SK-N-SH (cell line): ENCODE results near the gene TSPAN32. TPM values are rescaled to one million over a fixed set of nuclear protein-coding genes. Genes with fewer than 3 reads are reported as not detected.
"Not testable (repeated sequence)": the region's sequence is repeated elsewhere in the genome, so short reads cannot be mapped to it uniquely, and the experiment has no call there.

Experiments used
- CTCF ChIA-PET: fragments of 300-600, 350-600 bp; formaldehyde crosslinking; extraction: SDS; loops from one replicate; lab custom pipeline; 2021; lab: Yijun Ruan, JAX
- POLR2A ChIA-PET: fragments of 350-600 bp; sonication (Branson Sonifier 250); formaldehyde crosslinking; extraction: SDS; loops from one replicate; lab custom pipeline; 2020; ENCODE audit warnings: antibody characterized with exemption, inconsistent platforms; lab: Yijun Ruan, JAX
- DNase-seq: peaks from one replicate; pipeline ENCODE4 v3.0.0; 2012
- H2AFZ ChIP-seq: fragments of 200-600 bp; sonication (generic); 2 replicates; pipeline ENCODE4 v1.8.1; 2016; ENCODE audit warnings: antibody characterized with exemption, mild to moderate bottlenecking, low read depth
- H3F3A ChIP-seq: fragments of 200-600 bp; sonication (generic); replicated peaks from 2 replicates; pipeline ENCODE3; 2016; ENCODE audit warnings: antibody characterized with exemption, mild to moderate bottlenecking; ENCODE audit not compliant: insufficient read depth
- H3K27ac ChIP-seq, 2 experiments: fragments of 200-500 bp in 1 of 2; fragments of 200-600 bp in 1 of 2; sonication (Bioruptor generic) in 1 of 2; sonication (generic), shearing (Covaris generic) in 1 of 2; 2 replicates each; pipeline versions ENCODE4 v1.5.1 to v1.6.1; 2014 to 2016; ENCODE audit warnings: low read depth in 2 of 2, inconsistent platforms in 1 of 2, low read length in 1 of 2, mild to moderate bottlenecking in 1 of 2, mixed read lengths in 1 of 2
- H3K27me3 ChIP-seq: fragments of 200-600 bp; sonication (generic), shearing (Covaris generic); 2 replicates; pipeline ENCODE4 v1.6.1; 2016; ENCODE audit warnings: mixed run types; ENCODE audit not compliant: insufficient read depth
- H3K36me3 ChIP-seq, 2 experiments: fragments of 200-500 bp in 1 of 2; fragments of 200-600 bp in 1 of 2; sonication (Bioruptor generic) in 1 of 2; sonication (generic) in 1 of 2; replicated peaks in 1 of 2; 2 replicates each; pipeline versions ENCODE3 to v1.5.1; 2014 to 2016; ENCODE audit warnings: low read length in 1 of 2, mild to moderate bottlenecking in 1 of 2; ENCODE audit not compliant: insufficient read depth in 2 of 2, control insufficient read depth in 1 of 2
- H3K4me1 ChIP-seq, 2 experiments: fragments of 200-500 bp in 1 of 2; fragments of 200-600 bp in 1 of 2; sonication (Bioruptor generic) in 1 of 2; sonication (generic), shearing (Covaris generic) in 1 of 2; 2 replicates each; pipeline versions ENCODE4 v1.5.1 to v1.6.1; 2014 to 2016; ENCODE audit warnings: low read depth in 1 of 2, low read length in 1 of 2, mixed run types in 1 of 2; ENCODE audit not compliant: insufficient read depth in 2 of 2, control insufficient read depth in 1 of 2
- H3K4me2 ChIP-seq: fragments of 200-600 bp; sonication (generic), shearing (Covaris generic); 2 replicates; pipeline ENCODE4 v1.6.1; 2017; ENCODE audit warnings: mixed run types
- H3K4me3 ChIP-seq, 2 experiments: fragments of 200-500 bp in 1 of 2; fragments of 200-600 bp in 1 of 2; sonication (Bioruptor generic) in 1 of 2; sonication (generic), shearing (Covaris generic) in 1 of 2; 2 replicates each; pipeline versions ENCODE4 v1.5.1 to v1.8.1; 2014 to 2016; ENCODE audit warnings: low read depth in 2 of 2, inconsistent platforms in 1 of 2, low read length in 1 of 2, mild to moderate bottlenecking in 1 of 2, mixed read lengths in 1 of 2, moderate library complexity in 1 of 2
- H3K79me2 ChIP-seq: fragments of 200-600 bp; sonication (generic); 2 replicates; pipeline ENCODE4 v1.8.1; 2017; ENCODE audit warnings: mild to moderate bottlenecking; ENCODE audit not compliant: insufficient read depth
- H3K9ac ChIP-seq: fragments of 200-600 bp; sonication (generic); 2 replicates; pipeline ENCODE4 v1.6.1; 2017; ENCODE audit warnings: mixed run types
- H3K9me2 ChIP-seq: fragments of 200-600 bp; sonication (generic); 2 replicates; pipeline ENCODE4 v1.6.1; 2017; ENCODE audit warnings: mixed run types
- H3K9me3 ChIP-seq: fragments of 200-600 bp; sonication (generic); 2 replicates; pipeline ENCODE4 v1.6.1; 2017; ENCODE audit warnings: mixed run types, mild to moderate bottlenecking, moderate library complexity
- H4K20me1 ChIP-seq: fragments of 200-600 bp; sonication (generic); 2 replicates; pipeline ENCODE4 v1.6.1; 2017; ENCODE audit warnings: mild to moderate bottlenecking, mixed run types; ENCODE audit not compliant: insufficient read depth
- ELF1 ChIP-seq: IDR thresholded peaks from 2 replicates; pipeline ENCODE4 v1.4.0; 2012
- EP300 ChIP-seq, 2 experiments: IDR thresholded peaks; 2 replicates each; pipeline versions ENCODE4 v1.4.0 to v1.6.1; 2012; ENCODE audit warnings: borderline replicate concordance in 1 of 2, low read depth in 1 of 2, low read length in 1 of 2
- FOSL2 ChIP-seq: IDR thresholded peaks from 2 replicates; pipeline ENCODE4 v1.4.0; 2012; ENCODE audit warnings: low read depth, mild to moderate bottlenecking, moderate library complexity, borderline replicate concordance
- FOXM1 ChIP-seq: IDR thresholded peaks from 2 replicates; pipeline ENCODE4 v1.4.0; 2012; ENCODE audit warnings: low read depth, mild to moderate bottlenecking
- GABPA ChIP-seq: IDR thresholded peaks from 2 replicates; pipeline ENCODE4 v1.4.0; 2012; ENCODE audit warnings: low read depth, mild to moderate bottlenecking
- NFIC ChIP-seq: IDR thresholded peaks from 2 replicates; pipeline ENCODE4 v1.4.0; 2012; ENCODE audit warnings: borderline replicate concordance
- POLR2AphosphoS5 ChIP-seq: IDR thresholded peaks from 2 replicates; pipeline ENCODE4 v1.6.1; 2012; ENCODE audit warnings: low read depth, low read length
- RCOR1 ChIP-seq: fragments of 150-350 bp; IDR thresholded peaks from 2 replicates; pipeline ENCODE4 v1.6.1; 2017; ENCODE audit warnings: antibody characterized with exemption, low read length
- RFX5 ChIP-seq: IDR thresholded peaks from 2 replicates; pipeline ENCODE4 v1.6.1; 2012; ENCODE audit warnings: mild to moderate bottlenecking, improper control_type of control experiment, low read length
- RXRA ChIP-seq: IDR thresholded peaks from 2 replicates; pipeline ENCODE4 v1.4.0; 2012; ENCODE audit warnings: low read depth, mild to moderate bottlenecking, borderline replicate concordance
- SIN3A ChIP-seq: IDR thresholded peaks from 2 replicates; pipeline ENCODE4 v1.6.1; 2012; ENCODE audit warnings: low read depth, mild to moderate bottlenecking, low read length, moderate library complexity, borderline replicate concordance
- SMC3 ChIP-seq: IDR thresholded peaks from 2 replicates; pipeline ENCODE4 v1.6.1; 2012; ENCODE audit warnings: low read depth, low read length, improper control_type of control experiment
- YY1 ChIP-seq: IDR thresholded peaks from 2 replicates; pipeline ENCODE4 v1.4.0; 2012; ENCODE audit warnings: low read depth, mild to moderate bottlenecking
- WGBS: methylation state at CpG from one replicate; pipeline ENCODE4 v1.1.6; 2017; ENCODE audit warnings: low lambda C conversion rate; 5-methylcytosine and 5-hydroxymethylcytosine counted together
- polyA plus RNA-seq, 3 experiments: library from polyadenylated mRNA; depleted of rRNA; stranded (reverse); fragments of >200 nt; gene quantifications; 2 replicates each; pipeline ENCODE4 v1.2.3, GENCODE V29; 2012
- TF ChIP-seq, protein P1 (sequence below): fragments of 200-600 bp; sonication (generic); IDR thresholded peaks from 2 replicates; pipeline ENCODE4 v1.6.1; 2017; ENCODE audit warnings: antibody characterized with exemption, mild to moderate bottlenecking, moderate library complexity
- TF ChIP-seq, protein P2 (sequence below): IDR thresholded peaks from 2 replicates; pipeline ENCODE4 v1.4.0; 2012; ENCODE audit warnings: low read depth
- TF ChIP-seq, protein P3 (sequence below): IDR thresholded peaks from 2 replicates; pipeline ENCODE4 v1.4.0; 2012; ENCODE audit warnings: low read depth, borderline replicate concordance
- TF ChIP-seq, protein P4 (sequence below): fragments of 150-350 bp; IDR thresholded peaks from 2 replicates; pipeline ENCODE4 v1.6.1; 2017; ENCODE audit warnings: antibody characterized with exemption, low read length, low read depth, borderline replicate concordance
- TF ChIP-seq, protein P5 (sequence below): IDR thresholded peaks from 2 replicates; pipeline ENCODE4 v1.6.1; 2012; ENCODE audit warnings: mild to moderate bottlenecking, low read depth, low read length, moderate library complexity
- TF ChIP-seq, protein P6 (sequence below): IDR thresholded peaks from 2 replicates; pipeline ENCODE4 v1.4.0; 2012; ENCODE audit warnings: low read depth, borderline replicate concordance

TSPAN32 gene
- polyA plus RNA-seq, 1 of the 3 experiments (the other 2 are of a cell fraction): 0.12 TPM

DNA sequence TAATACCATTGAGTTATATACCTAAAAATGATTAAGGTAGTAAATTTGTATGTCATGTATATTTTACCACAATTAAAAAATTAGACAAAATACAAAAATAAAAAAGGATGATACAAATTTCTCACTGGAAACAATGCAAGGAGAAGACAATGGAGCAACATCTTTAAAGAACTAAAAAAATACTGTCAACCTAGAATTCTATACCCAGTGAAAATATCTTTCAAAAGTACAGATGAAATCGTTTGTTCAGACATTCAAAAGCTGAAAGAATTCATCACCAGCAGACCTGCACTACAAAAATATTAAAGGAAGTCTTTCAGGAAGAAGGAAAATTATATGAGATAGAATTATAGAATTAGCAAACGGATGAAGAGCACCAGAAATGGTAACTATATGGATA lies 21.6 kb upstream of the TSPAN32 start:
- Histone ChIP-seq H3K9me2 (no peaks in the 10 kb centered on the region), H4K20me1 (no peaks in the 10 kb centered on the region), H3K27ac (no peak overlapping the region), H3K4me3 (no peak overlapping the region), H3K36me3 (no peaks in the 10 kb centered on the region), H3K9ac (no peak overlapping the region), H3F3A (no peaks in the 10 kb centered on the region), H3K27me3 (no peaks in the 10 kb centered on the region; the same call in 1 of the 2 replicates), H2AFZ (no peak overlapping the region), H3K79me2 (no peaks in the 10 kb centered on the region), H3K9me3 (no peaks in the 10 kb centered on the region), H3K4me2 (no peak overlapping the region), H3K4me1 (no peaks in the 10 kb centered on the region)
- DNase-seq: no peak
- POLR2A ChIA-PET: no interaction called here
- WGBS: 6% methylated on average over 2 of the region's 2 CpGs
- CTCF ChIA-PET: no interaction called here
- TF ChIP-seq, protein P1, sequence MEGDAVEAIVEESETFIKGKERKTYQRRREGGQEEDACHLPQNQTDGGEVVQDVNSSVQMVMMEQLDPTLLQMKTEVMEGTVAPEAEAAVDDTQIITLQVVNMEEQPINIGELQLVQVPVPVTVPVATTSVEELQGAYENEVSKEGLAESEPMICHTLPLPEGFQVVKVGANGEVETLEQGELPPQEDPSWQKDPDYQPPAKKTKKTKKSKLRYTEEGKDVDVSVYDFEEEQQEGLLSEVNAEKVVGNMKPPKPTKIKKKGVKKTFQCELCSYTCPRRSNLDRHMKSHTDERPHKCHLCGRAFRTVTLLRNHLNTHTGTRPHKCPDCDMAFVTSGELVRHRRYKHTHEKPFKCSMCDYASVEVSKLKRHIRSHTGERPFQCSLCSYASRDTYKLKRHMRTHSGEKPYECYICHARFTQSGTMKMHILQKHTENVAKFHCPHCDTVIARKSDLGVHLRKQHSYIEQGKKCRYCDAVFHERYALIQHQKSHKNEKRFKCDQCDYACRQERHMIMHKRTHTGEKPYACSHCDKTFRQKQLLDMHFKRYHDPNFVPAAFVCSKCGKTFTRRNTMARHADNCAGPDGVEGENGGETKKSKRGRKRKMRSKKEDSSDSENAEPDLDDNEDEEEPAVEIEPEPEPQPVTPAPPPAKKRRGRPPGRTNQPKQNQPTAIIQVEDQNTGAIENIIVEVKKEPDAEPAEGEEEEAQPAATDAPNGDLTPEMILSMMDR: no peak
- TF ChIP-seq NFIC: no peak
- no peak for TF ChIP-seq SMC3
- no peak for TF ChIP-seq FOSL2
- TF ChIP-seq ELF1: no peak
- no peak for TF ChIP-seq GABPA
- no peak for TF ChIP-seq RFX5
- no peak for TF ChIP-seq RXRA
- no peak for TF ChIP-seq SIN3A
- TF ChIP-seq, protein P2, sequence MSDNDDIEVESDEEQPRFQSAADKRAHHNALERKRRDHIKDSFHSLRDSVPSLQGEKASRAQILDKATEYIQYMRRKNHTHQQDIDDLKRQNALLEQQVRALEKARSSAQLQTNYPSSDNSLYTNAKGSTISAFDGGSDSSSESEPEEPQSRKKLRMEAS: no peak
- TF ChIP-seq, protein P3, sequence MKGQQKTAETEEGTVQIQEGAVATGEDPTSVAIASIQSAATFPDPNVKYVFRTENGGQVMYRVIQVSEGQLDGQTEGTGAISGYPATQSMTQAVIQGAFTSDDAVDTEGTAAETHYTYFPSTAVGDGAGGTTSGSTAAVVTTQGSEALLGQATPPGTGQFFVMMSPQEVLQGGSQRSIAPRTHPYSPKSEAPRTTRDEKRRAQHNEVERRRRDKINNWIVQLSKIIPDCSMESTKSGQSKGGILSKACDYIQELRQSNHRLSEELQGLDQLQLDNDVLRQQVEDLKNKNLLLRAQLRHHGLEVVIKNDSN: no peak
- TF ChIP-seq, protein P4, sequence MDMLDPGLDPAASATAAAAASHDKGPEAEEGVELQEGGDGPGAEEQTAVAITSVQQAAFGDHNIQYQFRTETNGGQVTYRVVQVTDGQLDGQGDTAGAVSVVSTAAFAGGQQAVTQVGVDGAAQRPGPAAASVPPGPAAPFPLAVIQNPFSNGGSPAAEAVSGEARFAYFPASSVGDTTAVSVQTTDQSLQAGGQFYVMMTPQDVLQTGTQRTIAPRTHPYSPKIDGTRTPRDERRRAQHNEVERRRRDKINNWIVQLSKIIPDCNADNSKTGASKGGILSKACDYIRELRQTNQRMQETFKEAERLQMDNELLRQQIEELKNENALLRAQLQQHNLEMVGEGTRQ: no peak
- TF ChIP-seq POLR2AphosphoS5: no peak
- TF ChIP-seq RCOR1: no peak
- no peak for TF ChIP-seq FOXM1
- TF ChIP-seq, protein P5, sequence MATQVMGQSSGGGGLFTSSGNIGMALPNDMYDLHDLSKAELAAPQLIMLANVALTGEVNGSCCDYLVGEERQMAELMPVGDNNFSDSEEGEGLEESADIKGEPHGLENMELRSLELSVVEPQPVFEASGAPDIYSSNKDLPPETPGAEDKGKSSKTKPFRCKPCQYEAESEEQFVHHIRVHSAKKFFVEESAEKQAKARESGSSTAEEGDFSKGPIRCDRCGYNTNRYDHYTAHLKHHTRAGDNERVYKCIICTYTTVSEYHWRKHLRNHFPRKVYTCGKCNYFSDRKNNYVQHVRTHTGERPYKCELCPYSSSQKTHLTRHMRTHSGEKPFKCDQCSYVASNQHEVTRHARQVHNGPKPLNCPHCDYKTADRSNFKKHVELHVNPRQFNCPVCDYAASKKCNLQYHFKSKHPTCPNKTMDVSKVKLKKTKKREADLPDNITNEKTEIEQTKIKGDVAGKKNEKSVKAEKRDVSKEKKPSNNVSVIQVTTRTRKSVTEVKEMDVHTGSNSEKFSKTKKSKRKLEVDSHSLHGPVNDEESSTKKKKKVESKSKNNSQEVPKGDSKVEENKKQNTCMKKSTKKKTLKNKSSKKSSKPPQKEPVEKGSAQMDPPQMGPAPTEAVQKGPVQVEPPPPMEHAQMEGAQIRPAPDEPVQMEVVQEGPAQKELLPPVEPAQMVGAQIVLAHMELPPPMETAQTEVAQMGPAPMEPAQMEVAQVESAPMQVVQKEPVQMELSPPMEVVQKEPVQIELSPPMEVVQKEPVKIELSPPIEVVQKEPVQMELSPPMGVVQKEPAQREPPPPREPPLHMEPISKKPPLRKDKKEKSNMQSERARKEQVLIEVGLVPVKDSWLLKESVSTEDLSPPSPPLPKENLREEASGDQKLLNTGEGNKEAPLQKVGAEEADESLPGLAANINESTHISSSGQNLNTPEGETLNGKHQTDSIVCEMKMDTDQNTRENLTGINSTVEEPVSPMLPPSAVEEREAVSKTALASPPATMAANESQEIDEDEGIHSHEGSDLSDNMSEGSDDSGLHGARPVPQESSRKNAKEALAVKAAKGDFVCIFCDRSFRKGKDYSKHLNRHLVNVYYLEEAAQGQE: no peak
- TF ChIP-seq, protein P6, sequence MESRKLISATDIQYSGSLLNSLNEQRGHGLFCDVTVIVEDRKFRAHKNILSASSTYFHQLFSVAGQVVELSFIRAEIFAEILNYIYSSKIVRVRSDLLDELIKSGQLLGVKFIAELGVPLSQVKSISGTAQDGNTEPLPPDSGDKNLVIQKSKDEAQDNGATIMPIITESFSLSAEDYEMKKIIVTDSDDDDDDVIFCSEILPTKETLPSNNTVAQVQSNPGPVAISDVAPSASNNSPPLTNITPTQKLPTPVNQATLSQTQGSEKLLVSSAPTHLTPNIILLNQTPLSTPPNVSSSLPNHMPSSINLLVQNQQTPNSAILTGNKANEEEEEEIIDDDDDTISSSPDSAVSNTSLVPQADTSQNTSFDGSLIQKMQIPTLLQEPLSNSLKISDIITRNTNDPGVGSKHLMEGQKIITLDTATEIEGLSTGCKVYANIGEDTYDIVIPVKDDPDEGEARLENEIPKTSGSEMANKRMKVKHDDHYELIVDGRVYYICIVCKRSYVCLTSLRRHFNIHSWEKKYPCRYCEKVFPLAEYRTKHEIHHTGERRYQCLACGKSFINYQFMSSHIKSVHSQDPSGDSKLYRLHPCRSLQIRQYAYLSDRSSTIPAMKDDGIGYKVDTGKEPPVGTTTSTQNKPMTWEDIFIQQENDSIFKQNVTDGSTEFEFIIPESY: no peak
- no peak for TF ChIP-seq EP300 (IDR thresholded peaks at IDR 0.05; ENCODE audit: borderline replicate concordance in 1 of 2, low read depth in 1 of 2, low read length in 1 of 2)
- TF ChIP-seq YY1: no peak

DNA sequence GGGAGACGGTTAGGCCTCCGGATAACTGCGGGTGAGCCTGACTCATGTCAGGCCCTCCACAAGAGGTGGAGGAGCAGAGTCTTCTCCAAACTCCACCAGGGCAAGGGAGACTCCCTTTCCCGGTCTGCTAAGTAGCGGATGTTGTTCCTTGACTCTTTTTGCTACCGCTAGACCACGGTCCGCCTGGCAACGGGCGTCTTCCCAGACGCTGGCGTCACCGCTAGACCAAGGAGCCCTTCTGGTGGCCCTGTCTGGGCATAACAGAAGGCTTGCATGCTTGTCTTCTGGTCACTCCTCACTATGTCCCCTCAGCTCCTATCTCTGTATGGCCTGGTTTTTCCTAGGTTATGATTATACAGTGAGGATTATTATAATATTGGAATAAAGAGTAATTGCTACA lies 15.5 kb upstream of the TSPAN32 start:
- H3K9me3 ChIP-seq, H3K27ac ChIP-seq, H3F3A ChIP-seq, DNase-seq, H3K9ac ChIP-seq, CTCF ChIA-PET, H3K4me2 ChIP-seq, POLR2A ChIA-PET, H3K27me3 ChIP-seq, H3K79me2 ChIP-seq, H3K4me1 ChIP-seq, H2AFZ ChIP-seq, H3K36me3 ChIP-seq, H4K20me1 ChIP-seq, H3K4me3 ChIP-seq, H3K9me2 ChIP-seq: not testable (repeated sequence)
- WGBS: 89% methylated on average over 5 of the region's 13 CpGs
